GM12864 (cell line): ENCODE results near the gene MTG2.

ENCODE experiments used
- DNase-seq: peaks from one replicate; pipeline ENCODE4 v3.0.0-alpha.2; 2011; ENCODE audit warnings: low read depth
- H3K4me3 ChIP-seq: 2 replicates; pipeline ENCODE4 v1.5.1; 2011; ENCODE audit warnings: mild to moderate bottlenecking, low read depth, low read length, control low read depth
- TF ChIP-seq, protein P1 (sequence below): IDR thresholded peaks from 2 replicates; pipeline ENCODE4 v1.5.1; 2011; ENCODE audit warnings: low read depth, mild to moderate bottlenecking, moderate library complexity, low read length, control low read depth, inconsistent platforms; ENCODE audit errors: missing control alignments

The MTG2 gene

DNA sequence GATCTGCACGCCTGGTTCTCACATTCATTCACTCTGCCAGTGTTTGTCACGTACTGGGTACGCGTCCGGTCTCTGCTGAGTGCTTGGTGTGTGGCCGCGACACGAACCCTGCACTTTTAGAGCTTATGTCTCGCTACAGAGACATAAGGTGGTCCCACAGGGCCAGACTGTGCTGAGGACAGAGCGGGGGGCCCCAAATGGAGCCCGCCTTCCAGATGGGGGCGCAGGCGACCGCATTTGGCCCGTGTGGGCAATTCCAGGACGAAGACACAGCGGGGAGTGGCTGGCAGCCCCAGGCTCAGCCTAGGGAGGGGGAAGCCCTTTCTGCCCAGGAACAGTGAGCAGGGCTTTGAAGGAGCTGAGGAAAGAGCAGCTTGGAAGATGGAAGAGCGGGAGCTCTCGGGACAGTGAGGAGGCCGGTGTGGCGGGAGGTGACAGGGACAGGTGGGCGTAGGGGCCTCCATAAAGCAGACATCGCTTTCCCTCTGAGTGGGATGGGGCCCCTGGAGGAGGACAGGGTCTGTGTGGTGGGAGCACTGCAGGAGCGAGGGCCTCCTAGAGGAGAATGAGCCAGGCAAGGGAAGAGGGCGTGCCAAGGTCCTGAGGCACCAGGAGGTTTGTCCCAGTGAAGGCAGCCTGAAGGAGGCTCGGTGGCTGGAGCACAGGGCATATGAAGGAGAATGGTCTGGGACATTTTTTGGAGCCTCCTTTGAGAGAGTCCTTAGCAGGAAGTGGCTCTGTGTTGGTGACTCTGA, 7.8 kb upstream of the MTG2 start:
- TF ChIP-seq, protein P1, sequence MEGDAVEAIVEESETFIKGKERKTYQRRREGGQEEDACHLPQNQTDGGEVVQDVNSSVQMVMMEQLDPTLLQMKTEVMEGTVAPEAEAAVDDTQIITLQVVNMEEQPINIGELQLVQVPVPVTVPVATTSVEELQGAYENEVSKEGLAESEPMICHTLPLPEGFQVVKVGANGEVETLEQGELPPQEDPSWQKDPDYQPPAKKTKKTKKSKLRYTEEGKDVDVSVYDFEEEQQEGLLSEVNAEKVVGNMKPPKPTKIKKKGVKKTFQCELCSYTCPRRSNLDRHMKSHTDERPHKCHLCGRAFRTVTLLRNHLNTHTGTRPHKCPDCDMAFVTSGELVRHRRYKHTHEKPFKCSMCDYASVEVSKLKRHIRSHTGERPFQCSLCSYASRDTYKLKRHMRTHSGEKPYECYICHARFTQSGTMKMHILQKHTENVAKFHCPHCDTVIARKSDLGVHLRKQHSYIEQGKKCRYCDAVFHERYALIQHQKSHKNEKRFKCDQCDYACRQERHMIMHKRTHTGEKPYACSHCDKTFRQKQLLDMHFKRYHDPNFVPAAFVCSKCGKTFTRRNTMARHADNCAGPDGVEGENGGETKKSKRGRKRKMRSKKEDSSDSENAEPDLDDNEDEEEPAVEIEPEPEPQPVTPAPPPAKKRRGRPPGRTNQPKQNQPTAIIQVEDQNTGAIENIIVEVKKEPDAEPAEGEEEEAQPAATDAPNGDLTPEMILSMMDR = no peak
- H3K4me3 ChIP-seq = no peak overlapping the region
- DNase-seq = no peak

DNA sequence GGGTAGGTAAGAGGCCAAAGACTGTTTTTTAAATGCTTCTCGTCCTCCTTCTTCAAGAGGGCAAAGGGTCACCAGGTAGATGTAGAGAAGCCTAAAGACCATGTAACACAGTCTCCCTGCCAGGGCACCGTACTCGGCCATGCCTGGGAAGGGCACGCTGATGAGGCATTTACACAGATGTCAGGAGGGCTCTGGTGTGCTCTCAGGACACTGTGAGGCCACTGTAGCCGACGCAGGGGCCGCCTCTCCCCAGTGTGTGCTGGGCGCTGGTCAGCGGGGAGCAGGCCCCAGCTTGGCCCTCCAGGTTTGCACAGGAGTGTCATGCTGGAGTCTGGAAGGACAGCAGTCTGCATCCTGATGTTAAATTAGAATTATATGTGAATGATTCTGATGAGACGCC, 7.1 kb upstream of the MTG2 start:
- no peak for DNase-seq
- TF ChIP-seq, protein P1 = no peak
- no peak overlapping the region for H3K4me3 ChIP-seq

DNA sequence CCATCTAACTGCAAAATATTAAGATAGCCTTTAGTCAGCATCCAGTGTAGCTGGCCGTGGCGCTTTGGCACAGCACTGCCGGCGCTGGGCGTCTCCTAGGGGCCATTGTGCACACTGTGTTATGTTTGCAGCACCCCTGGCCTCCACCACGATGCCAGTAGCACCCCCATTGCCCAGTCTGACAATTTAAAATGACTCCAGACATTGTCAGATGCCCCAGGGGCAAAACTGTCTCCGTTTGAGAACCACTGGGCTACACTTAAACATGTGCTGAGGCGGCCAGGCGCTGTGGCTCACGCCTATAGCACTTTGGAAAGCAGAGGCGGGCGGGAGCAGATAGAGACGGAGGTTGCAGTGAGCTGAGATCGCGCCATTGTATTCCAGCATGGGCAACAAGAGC, 6.0 kb upstream of the MTG2 start:
- no peak for DNase-seq
- TF ChIP-seq, protein P1 = no peak
- H3K4me3 ChIP-seq = no peak overlapping the region

DNA sequence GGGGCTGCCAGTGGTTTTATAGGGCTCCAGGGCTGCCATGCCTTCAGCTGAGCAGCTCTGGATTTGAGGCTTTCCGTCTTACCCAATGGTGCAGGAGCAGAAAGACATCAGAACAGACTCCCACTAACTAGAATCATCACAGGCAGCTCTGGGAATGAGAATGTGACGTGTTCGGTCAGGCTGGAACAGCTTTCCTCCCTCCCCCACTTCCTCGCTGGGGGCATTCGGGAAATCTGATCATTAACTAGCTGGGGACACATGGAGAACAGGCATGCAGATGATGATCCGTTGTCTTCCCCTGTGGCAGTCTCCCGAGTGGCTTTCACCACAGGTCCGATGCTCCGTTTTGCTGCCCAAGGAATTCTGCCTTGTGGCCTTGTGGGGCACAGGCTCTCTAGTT, 5.5 kb upstream of the MTG2 start:
- no peak overlapping the region for H3K4me3 ChIP-seq
- TF ChIP-seq, protein P1 = no peak
- DNase-seq = no peak

DNA sequence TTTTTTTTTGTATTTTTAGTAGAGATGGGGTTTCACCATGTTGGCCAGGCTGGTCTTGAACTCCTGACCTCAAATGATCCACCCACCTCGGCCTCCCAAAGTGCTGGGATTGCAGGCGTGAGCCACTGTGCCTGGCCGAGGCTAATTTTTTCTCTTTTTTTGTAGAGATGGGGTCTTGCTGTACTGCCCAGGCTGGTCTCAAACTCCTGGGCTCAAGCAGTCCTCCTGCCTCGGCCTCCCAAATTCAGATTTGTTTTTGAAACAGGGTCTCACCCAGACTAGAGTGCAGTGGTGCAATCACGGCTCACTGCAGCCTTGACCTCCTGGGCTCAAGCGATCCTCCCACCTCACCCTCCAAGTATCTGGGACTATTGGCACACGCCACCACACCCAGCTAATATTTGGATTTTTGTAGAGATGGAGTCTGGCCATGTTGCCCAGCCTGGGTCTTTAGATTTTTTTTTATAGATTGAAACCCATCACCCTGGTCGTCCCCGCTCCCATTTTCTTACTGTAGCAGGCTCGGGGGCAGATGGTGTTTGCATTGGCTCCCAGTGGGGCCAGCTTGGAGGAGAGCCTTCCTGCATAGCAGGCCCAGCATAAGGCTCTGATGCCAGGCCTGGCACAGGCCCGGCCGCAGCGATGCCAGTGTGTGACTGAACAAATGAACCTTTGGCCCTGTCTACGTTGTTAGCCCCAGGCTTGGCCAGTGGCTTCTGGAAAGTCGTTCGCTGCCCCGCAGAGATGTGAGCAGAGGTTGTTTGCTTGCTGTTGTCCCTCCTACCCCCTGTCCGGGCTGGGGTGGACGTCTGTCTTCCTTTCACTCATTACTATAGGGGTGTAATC, 4.3 kb upstream of the MTG2 start:
- DNase-seq = no peak
- TF ChIP-seq, protein P1 = no peak
- no peak overlapping the region for H3K4me3 ChIP-seq

DNA sequence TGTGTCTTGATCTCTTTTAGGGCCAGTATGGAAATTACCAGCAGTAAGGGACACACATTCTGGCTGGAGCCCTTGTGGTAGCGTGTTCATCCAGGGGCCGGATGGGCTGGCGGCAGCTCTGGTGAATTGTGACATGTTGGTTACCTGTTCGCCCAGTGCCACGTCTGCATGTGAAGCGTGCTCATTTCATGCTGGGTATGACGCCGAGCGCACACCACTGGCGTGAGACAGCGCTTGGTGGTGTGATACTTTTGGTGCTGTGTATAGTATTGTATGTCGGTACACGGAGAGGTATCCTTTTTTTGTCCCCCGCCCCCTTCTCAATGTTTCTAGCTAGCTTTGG, 3.7 kb upstream of the MTG2 start:
- DNase-seq = no peak
- no peak overlapping the region for H3K4me3 ChIP-seq
- TF ChIP-seq, protein P1 = no peak
